Measurements from ENCODE around the gene ACTR5. TPM values are rescaled to one million over a fixed set of nuclear protein-coding genes. Genes with fewer than 3 reads are reported as not detected.

ACTR5 gene
- total RNA-seq, 1 experiment from 2014 or later, result 22.0 TPM

GRCh38 chr20:38805958-38806854, 57.9 kb downstream of the ACTR5 start:
- DNase-seq (ENCODE audit: low read depth, low spot score), result no peak
- ChIA-PET CTCF (no interaction called here), POLR2A (no interaction called here), RAD21 (ENCODE audit: low non-redundant PET in 1 of 2, low total read pairs in 2 of 2, uncharacterized antibody in 2 of 2, unreplicated experiment in 2 of 2) (no interaction called here)
- Histone ChIP-seq H3K27me3 (ENCODE audit: insufficient read depth, low read length) (peaks cover 4% of the 10 kb centered on the region; the same call in 1 of the 2 replicates), H3K9me2 (ENCODE audit: insufficient read depth) (no peaks in the 10 kb centered on the region), H3K4me1 (ENCODE audit: control insufficient read depth in 1 of 2, insufficient read depth in 2 of 2, low read length in 2 of 2) (no peaks in the 10 kb centered on the region), H3K4me2 (ENCODE audit: low read length) (no peak overlapping the region), H3K4me3 (replicated peaks in 1 of 2; ENCODE audit: low read depth in 1 of 2, low read length in 2 of 2) (no peak overlapping the region), H4K20me1 (ENCODE audit: insufficient read depth) (no peaks in the 10 kb centered on the region), H3K9me3 (ENCODE audit: control insufficient read depth in 1 of 2, insufficient read depth in 1 of 2, low read depth in 1 of 2, low read length in 2 of 2) (no peaks in the 10 kb centered on the region), H3K27ac (ENCODE audit: low read depth, low read length) (no peak overlapping the region), H3K9ac (ENCODE audit: low read length) (no peak overlapping the region), H3K36me3 (ENCODE audit: control insufficient read depth in 1 of 2, insufficient read depth in 2 of 2, low read length in 2 of 2) (no peaks in the 10 kb centered on the region), H2AFZ (ENCODE audit: low read depth, low read length, poor library complexity, severe bottlenecking) (no peak overlapping the region), H3K79me2 (ENCODE audit: insufficient read depth, low read length) (no peaks in the 10 kb centered on the region)
- intact Hi-C loops (cut with micrococcal nuclease), result no loop called here
- TF ChIP-seq CTCF (IDR thresholded peaks at IDR 0.05 in 2 of 3, conservative IDR thresholded peaks at IDR 0.05 in 1 of 3; ENCODE audit: borderline replicate concordance in 1 of 3, insufficient read depth in 1 of 3, low read depth in 2 of 3, low read length in 2 of 3) (no peak), ZBTB33 (IDR thresholded peaks at IDR 0.05; ENCODE audit: extremely low read depth, insufficient replicate concordance, low read length) (no peak), FOSL1 (IDR thresholded peaks at IDR 0.05; ENCODE audit: low read depth) (no peak), REST (IDR thresholded peaks at IDR 0.05; ENCODE audit: low read depth) (no peak), EGR1 (IDR thresholded peaks at IDR 0.05; ENCODE audit: low read depth) (no peak), ZFX (IDR thresholded peaks at IDR 0.05) (no peak), ATF3 (IDR thresholded peaks at IDR 0.05) (no peak), SIN3A (IDR thresholded peaks at IDR 0.05; ENCODE audit: low read depth) (no peak), SP1 (IDR thresholded peaks at IDR 0.05; ENCODE audit: low read depth) (no peak), TCF7L2 (IDR thresholded peaks at IDR 0.05; ENCODE audit: borderline replicate concordance, extremely low read depth, insufficient read depth, insufficient read length) (no peak), JUND (IDR thresholded peaks at IDR 0.05) (no peak), SRF (IDR thresholded peaks at IDR 0.05; ENCODE audit: low read depth) (no peak), EZH2 (IDR thresholded peaks at IDR 0.05) (no peak), EZH2phosphoT487 (IDR thresholded peaks at IDR 0.05; ENCODE audit: borderline replicate concordance) (no peak), YY1 (IDR thresholded peaks at IDR 0.05; ENCODE audit: extremely low read depth, insufficient replicate concordance, low read depth, low read length) (no peak), RAD21 (IDR thresholded peaks at IDR 0.05; ENCODE audit: low read depth) (no peak)
- no TSS peak for BruUV-seq (replicated peaks)
- no peak for ATAC-seq

Measured in HCT116 (cell line).